Hematopoietic multipotent progenitor cell treated with erythropoietin and hydrocortisone succinate and interleukin-3 and kit ligand, for 8 days (in vitro differentiated cells): Measurements from ENCODE around the gene ZNF236.

Experiments
- DNase-seq: peaks from one replicate; pipeline ENCODE4 v3.0.0-alpha.2; 2015

Gene ZNF236

DNA sequence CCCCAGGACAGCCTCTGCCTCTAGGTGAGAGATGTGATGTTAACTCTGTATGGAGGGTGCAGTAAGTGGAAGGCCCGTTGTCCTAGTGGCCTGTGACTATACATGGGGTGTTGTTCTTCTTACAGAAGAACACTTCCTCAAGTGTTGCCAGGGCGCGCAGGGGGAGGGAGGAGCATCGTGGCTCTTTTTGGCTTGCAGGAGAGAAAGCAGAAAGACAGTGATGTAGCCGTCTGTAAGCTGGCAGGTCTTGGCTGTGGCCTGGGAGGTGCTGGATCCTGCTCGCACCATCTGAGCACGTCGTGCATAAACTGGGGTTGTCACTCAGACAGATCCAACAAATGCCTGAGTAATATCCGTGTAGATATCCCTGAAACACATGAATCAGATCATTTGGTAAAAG lies 44.3 kb downstream of the ZNF236 start:
- DNase-seq = no peak

DNA sequence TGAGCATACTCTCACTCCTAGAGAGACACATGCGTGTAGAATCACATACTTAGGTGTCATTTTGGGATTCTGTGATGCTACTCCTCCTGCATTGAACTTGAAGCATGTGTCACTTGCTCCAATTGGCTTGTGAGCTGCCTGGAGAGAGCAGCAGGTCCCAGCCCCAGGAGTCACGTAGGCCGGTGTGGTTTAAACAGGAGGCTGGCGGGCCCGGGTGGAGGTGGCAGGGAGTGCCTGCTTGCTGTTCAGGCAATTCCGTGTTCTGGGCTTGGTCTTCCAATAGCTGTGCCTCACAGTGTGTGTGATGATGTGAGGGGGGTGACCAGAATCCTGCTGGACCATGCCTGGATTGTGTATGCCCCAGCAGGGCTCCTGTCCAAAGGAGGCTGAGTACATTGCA lies 51.0 kb downstream of the ZNF236 start:
- DNase-seq = no peak

GRCh38 chr18:76873713-76874112 lies 51.4 kb downstream of the ZNF236 start:
- DNase-seq = no peak

DNA sequence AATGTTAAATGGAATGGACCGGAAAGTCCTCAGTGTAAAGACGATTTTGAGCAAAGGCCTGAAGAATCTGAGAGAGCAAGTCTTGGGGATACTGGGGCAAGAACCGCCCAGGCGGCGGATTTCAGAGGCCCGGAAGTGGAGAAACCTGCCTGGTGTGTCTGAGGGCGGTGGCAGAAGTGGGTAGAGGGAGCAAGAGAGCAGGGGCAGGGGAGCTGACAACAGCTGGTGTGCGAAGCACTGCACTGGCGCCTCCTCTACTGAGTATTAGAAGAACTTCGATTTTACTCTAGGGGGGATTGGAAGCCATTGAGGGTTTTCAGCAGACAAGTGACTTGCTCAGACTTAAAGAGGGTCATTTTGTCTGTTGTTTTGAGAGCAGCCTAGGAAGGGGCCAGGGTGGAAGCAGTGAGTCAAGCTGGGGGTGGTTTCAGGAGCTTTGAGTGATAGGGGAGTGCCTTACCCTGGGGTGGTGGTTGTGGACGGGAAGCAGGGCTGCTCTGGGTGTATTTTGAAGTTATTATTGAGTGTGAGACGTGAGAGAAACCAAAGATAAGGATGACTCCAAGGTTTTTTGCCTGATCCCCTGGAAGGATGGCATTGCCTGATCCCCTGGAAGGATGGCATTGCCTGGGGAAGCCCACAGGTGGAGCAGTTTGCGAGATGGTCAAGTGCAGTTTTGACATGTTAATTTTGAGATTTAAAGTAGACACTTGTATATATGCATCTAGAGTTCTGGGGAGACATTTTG lies 52.5 kb downstream of the ZNF236 start:
- DNase-seq = peak; percentile 11

GRCh38 chr18:76875390-76876325 lies 53.3 kb downstream of the ZNF236 start:
- peak; percentile 64 for DNase-seq

- no peak for DNase-seq
These were observed 56.1 kb downstream of the ZNF236 start for GRCh38 chr18:76878426-76878825.

DNA sequence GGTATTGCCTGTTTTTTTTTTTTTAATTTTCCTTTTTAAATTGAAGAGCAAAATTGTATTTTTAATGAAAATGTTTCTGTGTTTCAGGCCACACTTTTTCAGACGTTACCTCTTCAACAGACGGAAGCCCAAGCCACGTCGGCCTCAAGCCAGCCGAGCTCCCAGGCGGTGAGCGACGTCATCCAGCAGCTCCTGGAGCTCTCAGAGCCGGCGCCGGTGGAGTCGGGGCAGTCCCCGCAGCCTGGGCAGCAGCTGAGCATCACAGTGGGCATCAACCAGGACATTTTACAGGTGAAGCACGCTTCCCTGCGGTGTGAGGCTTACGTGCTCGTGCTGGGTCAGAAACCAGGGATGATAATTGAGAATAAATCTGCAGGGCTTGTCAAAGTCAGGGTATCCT lies 57.7 kb downstream of the ZNF236 start:
- no peak for DNase-seq

GRCh38 chr18:76881744-76882143 lies 59.4 kb downstream of the ZNF236 start:
- no peak for DNase-seq

DNA sequence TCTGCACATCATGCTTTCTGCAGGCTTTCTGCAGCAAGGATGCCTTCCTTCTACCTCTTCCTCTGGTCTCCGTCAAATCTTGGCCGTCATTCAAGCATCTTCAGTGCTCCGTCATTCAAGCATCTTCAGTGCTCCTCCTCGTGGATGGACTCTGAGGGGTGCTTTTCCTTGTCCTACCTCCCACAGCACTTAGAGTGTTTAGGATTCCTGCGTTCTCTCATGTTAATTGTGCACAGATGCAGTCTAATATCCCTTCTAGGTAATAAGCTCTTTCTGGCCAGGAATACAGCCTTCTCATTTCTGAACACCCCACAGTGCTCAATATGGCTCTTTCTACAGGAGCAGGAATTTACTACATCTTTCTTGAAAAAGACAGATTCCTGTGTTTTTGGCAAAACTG lies 59.8 kb downstream of the ZNF236 start:
- DNase-seq = no peak

- DNase-seq = no peak
These were observed 62.6 kb downstream of the ZNF236 start for GRCh38 chr18:76885001-76885400.

DNA sequence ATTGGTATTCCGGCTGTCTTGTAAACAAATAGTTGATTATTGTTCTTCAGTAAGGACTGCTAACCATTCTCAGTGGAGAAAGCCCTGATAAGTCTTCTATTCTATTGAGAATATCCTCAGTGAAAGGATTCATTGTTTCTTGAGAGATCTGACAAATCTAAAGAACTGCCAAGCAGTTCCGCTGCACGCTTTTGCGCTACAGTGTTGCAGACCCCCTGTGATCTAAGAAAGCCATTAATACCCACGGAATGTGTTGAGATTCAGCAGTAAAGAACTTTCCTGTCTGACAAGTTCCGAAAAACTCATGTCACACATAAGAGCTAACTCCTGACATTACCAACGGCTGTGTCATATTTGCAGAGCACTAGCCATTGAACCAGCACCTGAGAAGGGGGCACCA lies 63.8 kb downstream of the ZNF236 start:
- no peak for DNase-seq

DNA sequence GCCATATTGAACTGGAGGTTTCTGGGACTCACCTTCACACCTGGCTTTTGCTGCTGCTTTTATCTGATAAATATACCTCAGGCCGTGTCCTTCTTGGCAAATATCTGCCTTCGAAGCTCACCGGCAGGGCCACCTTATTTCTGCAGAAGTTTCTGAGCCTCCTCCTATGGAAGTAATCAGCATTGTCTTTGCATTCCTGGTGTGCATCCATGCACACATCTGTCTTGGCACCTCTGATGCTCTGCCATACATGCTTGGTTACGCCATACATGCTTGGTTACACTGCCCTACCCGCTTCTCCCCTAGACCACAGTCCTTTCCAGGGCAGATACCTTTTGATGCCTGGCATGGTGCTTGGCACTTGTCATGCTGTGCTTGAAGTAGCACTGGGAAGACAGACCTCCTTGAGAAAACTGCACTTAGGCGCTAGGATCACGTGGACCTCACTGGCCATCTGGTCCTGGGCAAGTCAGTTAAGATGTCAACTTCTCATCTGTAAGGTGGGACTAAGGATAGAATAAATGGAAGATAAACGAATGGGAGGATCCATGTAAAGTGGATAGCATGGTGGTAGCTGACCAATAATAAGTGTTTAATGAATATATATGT lies 66.8 kb downstream of the ZNF236 start:
- DNase-seq = no peak

DNA sequence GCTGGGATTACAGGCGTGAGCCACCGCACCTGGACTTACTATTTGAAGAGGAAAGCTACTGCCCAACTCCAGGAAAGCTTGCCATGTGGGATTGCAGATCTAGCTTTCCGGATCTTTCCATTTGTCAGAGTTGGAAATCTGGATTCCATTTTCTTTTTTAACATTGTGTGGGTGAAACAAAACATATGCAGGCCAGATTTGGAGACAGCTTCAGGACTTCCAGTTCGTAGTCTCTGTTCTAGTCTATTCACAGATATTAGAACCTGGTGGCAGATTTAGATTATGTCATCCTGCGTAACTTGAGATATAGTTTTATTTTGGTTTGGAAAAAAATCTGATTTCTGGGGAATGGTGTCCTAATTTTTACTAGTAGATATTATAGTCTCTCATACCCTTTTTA lies 70.5 kb downstream of the ZNF236 start:
- DNase-seq = no peak

DNA sequence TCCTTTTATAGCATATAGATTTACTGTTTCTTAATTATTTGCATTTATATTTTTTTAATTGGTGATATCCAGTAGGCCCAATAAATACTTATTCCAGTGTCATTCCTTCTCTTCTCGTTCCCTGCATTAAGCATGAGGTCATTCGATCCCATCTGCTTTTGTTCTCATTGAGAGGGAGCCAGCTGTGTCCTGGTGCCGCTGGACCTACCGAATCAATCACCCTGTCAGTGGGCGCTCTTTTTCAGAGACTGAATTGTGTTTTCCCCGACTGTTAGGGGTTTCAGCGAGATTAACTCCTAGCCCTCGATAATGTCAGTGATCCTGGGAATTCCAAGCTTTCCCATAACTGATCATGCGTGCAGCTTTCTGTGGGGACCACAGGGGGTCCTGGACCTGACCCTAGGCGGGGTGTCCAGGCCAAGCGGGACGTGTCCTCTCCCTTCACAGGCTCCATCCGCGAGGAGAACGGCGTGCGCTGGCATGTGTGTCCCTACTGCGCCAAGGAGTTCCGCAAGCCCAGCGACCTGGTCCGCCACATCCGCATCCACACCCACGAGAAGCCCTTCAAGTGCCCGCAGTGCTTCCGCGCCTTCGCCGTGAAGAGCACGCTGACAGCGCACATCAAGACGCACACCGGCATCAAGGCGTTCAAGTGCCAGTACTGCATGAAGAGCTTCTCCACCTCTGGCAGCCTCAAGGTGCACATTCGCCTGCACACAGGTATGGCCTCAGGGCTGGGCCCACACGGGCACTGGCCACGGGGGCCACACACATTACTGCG lies 72.4 kb downstream of the ZNF236 start:
- DNase-seq = no peak

GRCh38 chr18:76895498-76895897 lies 73.1 kb downstream of the ZNF236 start:
- DNase-seq = no peak

GRCh38 chr18:76896677-76897076 lies 74.3 kb downstream of the ZNF236 start:
- DNase-seq = no peak

DNA sequence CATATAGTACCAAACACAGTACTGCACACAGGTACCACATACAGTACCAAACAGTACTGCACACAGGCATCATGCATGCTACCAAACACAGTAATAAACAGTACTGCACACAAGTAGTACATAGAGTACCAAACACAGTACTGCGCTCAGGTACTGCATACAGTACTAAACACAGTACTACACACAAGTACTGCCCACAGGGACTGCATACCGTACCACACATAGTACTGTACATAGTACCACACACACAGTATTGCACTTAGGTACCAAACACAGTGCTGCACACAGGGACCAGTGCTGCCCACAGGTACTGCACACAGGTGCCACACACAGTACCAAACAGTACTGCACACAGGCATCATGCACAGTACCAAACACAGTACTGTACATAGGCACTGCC lies 74.9 kb downstream of the ZNF236 start:
- no peak for DNase-seq

DNA sequence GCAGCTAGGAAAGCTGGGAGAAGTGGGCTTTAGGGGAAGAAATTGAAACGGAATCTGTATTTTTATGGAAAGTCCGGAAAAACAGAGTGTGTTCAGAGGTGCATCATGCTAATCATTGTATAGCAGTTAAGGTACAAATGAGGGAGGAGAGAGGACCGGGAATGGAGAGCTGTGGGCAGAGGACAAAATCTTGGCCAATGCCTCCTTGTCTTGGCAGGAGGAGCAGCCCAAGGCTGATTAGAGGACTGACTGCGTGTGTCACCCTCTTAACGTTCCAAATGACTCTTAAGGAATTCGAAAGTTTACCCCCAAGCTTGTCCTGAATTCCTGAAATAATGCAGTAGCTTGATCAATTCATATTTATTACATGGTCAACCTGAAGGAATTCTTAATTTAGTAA lies 81.0 kb downstream of the ZNF236 start:
- DNase-seq = no peak

- no peak for DNase-seq
These were observed 83.5 kb downstream of the ZNF236 start for GRCh38 chr18:76905821-76906220.

DNA sequence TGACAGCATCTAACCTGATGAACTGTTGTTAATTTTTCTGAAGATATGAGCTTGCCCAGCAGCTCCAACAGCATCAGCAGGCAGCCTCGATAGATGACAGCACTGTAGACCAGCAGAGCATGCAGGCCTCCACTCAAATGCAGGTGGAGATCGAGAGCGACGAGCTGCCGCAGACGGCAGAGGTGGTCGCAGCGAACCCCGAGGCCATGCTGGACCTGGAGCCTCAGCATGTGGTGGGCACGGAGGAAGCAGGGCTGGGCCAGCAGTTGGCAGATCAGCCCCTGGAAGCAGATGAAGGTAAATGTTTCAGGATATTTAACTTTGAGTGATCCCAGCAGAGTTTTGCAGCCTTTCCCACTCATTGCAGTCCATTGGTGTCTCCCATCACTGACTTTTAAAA lies 85.9 kb downstream of the ZNF236 start:
- no peak for DNase-seq

DNA sequence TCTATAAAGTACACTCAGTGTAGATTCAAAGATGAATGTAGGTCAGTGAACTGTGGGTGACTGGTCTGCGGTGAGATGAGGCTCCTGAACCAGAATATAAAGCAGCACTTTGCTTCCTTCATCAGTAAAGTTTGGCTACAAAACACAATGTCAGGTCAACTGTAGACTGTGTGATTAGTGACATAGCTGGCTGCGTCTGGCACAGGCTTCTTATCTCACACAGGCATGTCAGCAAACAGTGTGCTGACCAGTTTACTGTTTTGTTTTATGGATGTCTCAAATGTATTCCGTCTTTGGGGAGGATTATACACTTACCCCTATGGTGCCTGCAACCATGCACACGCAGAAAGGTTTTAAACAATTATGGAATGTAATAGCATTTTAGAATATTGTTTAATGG lies 87.1 kb downstream of the ZNF236 start:
- DNase-seq = peak; percentile 27

DNA sequence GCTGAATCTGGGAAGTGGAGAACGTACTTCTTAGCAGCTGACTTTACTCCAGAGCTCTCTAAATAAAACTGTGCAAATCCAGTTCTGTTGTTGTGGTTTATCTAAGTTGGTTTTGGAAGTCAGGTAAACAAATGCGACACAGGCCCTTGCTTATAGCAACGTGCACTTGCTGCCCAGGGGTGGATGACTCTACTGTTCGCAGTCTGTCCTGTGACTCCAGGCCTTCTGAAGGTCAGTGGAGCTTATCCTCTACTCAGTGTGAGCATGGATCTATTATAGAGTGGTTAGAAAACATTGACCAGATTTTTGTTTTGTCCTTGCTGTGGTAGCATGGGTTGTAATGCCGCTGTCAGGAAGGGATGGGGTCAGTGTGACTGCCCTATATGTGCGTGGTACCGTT lies 89.1 kb downstream of the ZNF236 start:
- DNase-seq = no peak

DNA sequence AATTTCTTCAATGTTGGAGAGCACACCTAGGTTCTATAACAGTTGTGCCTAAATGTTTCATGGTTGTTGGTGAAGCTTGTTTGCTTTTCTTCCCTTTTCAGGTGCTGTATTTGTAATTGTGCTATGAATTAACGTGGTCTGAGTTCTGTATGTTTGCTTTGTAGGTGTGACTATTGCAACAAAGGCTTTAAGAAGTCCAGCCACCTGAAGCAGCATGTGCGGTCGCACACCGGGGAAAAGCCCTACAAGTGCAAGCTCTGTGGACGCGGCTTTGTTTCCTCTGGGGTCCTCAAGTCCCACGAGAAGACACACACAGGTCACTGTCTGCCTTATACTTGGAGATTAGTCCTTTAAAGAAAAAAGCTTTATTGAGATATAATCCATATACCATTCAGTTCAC lies 91.2 kb downstream of the ZNF236 start:
- no peak for DNase-seq
